GM12874 (cell line): ENCODE data around the gene UBAC2.

Source experiments
- TF ChIP-seq, protein P1 (sequence below): IDR thresholded peaks from 2 replicates; pipeline ENCODE4 v1.5.1; 2011; ENCODE audit warnings: low read depth, mild to moderate bottlenecking, control low read depth, low read length, moderate library complexity; ENCODE audit not compliant: insufficient read depth

The UBAC2 gene

DNA sequence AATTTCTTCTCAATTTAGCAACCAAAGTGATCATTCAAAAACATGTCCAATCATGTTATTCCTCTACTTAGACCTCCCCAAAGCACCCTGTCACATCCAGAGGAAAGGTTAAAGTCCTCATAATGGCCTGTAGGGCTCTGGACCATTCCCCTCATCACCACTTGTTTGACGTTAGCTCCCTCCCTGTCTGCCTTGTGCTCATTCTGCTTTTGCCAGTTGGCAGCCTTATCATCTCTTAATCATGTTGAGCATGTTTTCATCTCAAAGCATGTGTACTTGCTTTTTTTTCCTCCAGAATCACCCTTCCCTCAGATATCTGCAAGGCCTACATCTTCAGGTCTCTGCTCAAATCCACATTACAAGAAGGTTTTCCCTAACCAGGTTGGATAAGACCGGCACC is 25.9 kb downstream of the UBAC2 start:
- TF ChIP-seq, protein P1, sequence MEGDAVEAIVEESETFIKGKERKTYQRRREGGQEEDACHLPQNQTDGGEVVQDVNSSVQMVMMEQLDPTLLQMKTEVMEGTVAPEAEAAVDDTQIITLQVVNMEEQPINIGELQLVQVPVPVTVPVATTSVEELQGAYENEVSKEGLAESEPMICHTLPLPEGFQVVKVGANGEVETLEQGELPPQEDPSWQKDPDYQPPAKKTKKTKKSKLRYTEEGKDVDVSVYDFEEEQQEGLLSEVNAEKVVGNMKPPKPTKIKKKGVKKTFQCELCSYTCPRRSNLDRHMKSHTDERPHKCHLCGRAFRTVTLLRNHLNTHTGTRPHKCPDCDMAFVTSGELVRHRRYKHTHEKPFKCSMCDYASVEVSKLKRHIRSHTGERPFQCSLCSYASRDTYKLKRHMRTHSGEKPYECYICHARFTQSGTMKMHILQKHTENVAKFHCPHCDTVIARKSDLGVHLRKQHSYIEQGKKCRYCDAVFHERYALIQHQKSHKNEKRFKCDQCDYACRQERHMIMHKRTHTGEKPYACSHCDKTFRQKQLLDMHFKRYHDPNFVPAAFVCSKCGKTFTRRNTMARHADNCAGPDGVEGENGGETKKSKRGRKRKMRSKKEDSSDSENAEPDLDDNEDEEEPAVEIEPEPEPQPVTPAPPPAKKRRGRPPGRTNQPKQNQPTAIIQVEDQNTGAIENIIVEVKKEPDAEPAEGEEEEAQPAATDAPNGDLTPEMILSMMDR = no peak

GRCh38 chr13:99227331-99227900 is 26.8 kb downstream of the UBAC2 start:
- TF ChIP-seq, protein P1 = no peak

DNA sequence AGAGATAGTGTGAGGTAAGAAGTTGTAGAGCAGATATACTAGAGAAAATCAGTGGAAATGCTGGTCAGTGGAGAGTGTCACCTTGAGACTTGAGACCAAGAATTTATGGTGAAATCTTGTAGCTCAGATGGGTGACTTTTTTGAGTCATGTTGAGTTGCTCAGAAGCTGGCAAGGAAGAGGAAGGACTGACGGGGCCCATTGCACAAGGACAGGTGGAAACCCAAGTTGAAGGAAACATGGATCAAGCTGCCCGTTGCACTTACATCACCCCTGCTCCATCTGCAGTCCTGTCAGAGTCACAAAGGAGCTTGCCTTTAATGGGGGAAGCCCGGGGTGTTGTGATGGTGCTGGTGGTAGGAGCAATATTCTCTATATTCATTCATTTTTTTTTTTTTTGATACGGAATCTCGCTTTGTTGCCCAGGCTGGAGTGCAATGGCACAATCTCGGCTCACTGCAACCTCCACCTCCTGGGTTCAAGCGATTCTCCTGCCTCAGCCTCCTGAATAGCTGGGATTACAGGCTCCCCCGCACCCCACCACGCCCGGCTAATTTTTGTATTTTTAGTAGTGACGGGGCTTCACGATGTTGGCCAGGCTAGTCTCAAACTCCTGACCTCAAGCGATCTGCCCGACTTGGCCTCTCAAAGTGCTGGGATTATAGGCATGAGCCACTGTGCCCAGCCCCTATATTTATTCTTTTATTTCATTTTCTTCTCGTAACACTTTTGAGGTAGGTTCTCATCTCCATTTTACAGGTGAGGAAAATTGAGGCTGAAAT is 27.4 kb downstream of the UBAC2 start:
- TF ChIP-seq, protein P1 = no peak

DNA sequence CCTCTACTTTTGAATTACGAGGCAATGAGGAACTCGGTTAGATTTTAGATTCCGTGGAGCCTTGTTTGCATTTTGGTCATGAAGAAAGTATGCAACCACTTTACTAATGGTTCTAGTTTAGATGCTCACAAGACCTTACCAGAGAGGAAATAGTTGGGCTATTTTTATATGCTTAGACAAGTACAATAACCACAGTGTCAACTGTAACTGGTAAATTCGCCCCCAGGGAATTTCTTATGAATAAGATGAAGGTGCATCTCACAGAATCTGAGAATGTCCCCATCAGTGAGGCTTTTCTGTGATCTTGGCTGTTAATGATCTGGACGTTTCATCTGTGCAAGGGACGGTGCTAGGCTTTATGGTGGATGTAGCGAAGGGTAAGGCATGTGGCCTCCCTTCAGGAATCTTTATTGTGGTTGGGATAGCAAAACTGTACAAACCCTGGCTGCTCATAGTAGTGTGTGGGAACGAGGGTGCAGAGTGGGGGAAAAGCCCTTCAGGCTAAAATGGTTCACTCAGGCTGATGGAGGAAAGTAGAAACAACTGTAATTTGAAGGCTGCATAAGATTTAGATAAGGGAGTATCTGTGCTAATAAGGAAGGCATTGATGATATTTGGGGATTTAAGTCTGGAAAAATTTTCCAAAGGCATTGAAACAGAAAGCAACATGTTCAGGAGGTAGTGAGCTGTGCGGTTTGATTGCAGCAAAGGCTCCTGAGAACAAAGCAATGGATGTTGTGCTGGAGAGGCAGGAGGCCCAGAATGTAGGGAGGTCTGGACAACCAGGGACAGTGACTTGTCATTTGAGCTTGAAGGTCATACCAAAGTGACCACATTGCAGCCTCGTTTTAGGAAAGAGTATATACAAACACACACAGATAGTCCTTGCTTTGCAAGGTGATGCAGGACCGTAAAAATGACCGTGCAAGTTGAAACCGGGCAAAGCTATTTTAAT is 28.4 kb downstream of the UBAC2 start:
- TF ChIP-seq, protein P1 = no peak

GRCh38 chr13:99230991-99231390 is 30.3 kb downstream of the UBAC2 start:
- TF ChIP-seq, protein P1 = no peak

GRCh38 chr13:99231721-99232120 is 31.1 kb downstream of the UBAC2 start:
- TF ChIP-seq, protein P1 = no peak
